Adipose tissue (tissue), 3 donors: Measurements from ENCODE around the gene RHBDL1. TPM values are rescaled to one million over a fixed set of nuclear protein-coding genes. Genes with fewer than 3 reads are reported as not detected.

Experiments
- H3K27ac ChIP-seq: one replicate; pipeline ENCODE4 v1.5.1; 2013; ENCODE audit warnings: low read depth, low read length
- WGBS, 3 donors: extraction: QIAGEN DNeasy Blood & Tissue Kit; methylation state at CpG; one replicate each; pipeline ENCODE4 v1.1.7; 2013; 5-methylcytosine and 5-hydroxymethylcytosine counted together
- polyA plus RNA-seq, 3 donors: library from polyadenylated mRNA; stranded (reverse); fragments of 200-250 nt; gene quantifications; one replicate each; pipeline ENCODE4 v1.2.3, GENCODE V29; 2013
- donor health status: healthy with polysubstance abuse.
- donor health status: Bipolar disorder and iron deficiency.
- donor health status: healthy.

RHBDL1 gene
- under 1 TPM in 2 of 3 donors, not detected in 1; 0.59 to 0.71 TPM for polyA plus RNA-seq

DNA sequence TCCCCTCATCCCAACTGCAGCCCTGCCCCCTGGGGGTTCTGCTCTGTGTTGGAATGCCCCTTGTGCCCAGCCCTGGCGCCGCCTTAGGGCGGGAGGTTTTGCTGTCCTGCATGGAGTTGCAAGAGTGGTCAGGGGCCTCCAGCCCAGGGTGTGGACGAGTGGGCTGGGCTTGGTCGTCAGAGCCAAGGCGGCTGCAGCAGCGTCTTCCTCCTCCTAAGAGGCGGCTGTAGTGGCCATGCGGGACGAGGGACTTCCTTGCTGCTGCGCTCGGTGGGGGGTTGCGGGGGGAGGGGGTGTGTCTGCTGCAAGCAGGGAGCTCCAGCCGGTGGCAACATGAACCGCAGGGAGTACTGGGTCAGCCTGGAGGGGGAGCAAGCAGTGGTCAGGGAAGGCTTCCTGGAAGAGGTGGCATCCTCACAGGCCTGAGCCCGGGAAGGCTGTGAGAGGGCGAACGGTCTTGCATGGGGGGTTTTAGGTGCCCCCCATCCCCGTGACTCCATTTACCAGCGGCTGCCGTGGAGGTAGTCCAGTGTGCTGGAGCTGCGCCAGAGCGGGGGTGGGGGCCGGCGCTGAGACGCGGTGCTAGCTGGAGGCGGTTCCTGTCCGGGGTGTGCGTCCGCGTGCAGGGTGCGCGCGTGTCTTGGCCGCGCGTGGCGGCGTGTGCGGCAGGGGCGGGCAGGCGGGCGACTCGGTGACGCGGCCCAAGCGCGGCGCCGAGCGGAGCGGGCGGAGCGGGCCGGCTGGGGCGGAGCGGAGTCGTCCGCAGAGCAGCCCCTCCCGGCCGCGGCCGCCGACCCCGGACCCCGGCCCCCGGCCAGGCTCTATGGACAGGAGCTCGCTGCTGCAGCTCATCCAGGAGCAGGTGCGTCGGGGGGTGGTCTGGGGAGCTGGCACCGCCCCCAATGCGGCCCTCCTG, at the start of gene RHBDL1:
Gene RHBDL1 (plus strand): TSS at position 704 of the 916 bp plus-strand sequence. CDS start 120 bp downstream, at position 824.
- H3K27ac ChIP-seq, result no peak within 1 kb of the TSS
- WGBS, 3 donors, result 4 to 8% (median 7%) methylated on average over 58 to 73 of the region's 73 CpGs

DNA sequence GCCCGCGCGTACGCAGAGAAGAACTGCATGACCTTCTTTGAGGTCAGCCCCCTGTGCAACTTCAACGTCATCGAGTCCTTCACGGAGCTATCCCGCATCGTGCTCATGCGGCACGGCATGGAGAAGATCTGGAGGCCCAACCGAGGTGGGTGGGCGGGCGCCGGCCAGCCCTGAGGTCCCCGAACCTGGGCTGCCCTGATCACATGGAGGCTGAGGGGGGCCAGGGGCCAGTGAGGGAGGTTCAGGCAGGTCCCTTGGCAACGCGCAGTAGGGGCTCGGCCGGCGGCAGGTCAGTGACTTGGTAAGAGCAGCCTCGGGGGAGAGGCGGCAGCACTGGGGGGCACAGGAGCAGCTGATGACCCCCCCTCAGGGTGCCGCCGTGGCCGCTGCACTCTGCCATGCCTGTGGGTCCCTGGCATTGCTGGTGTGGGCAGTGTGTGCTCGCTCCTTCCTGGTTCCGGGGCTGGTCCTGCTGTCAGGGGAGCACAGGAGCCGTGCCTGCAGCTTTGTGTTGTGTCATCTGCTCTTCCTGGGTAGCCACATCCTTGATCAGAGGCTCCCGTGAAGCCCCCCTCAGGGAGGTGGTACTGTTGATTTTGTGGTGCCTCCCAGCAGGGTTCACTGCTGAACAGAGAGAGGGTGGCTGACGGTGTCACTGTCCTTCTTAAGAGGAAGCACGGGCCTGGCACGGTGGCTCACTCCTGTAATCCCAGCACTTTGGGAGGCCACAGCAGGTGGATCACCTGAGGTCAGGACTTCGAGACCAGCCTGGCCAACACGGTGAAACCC, 49.3 kb upstream of the RHBDL1 start:
- H3K27ac ChIP-seq, result no peak overlapping the region
- 91 to 97% (median 93%) methylated on average over 35 of the region's 35 CpGs for WGBS, 3 donors

DNA sequence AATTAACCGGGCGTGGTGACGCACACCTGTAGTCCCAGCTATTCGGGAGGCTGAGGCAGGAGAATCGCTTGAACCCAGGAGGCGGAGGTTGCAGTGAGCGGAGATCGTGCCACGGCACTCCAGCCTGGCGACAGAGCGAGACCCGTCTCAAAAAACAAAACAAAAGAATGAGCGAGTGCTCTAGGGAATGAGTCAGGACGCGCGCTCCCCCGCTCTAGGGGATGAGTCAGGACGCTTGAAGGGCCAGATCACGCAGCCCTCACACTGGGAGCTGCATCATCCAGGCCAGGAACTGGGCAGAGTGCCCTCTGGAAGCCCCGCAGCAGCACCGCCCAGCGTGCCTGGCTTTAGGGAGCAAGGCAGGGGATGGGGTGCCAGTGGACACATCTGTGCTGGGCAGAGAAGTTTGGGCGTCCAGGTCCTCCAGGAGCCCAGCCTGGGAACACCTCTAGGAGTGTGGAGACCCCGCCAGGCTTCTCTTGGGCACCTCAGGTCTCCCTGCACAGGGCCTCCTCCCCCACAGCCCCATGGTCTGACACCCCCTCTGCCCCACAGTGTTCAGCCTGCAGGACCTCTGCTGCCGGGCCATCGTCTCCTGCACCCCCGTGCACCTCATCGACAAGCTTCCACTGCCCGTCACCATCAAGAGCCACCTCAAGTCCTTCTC, 48.6 kb upstream of the RHBDL1 start:
- WGBS, 3 donors, result 84 to 93% (median 90%) methylated on average over 29 of the region's 29 CpGs
- H3K27ac ChIP-seq, result no peak overlapping the region

DNA sequence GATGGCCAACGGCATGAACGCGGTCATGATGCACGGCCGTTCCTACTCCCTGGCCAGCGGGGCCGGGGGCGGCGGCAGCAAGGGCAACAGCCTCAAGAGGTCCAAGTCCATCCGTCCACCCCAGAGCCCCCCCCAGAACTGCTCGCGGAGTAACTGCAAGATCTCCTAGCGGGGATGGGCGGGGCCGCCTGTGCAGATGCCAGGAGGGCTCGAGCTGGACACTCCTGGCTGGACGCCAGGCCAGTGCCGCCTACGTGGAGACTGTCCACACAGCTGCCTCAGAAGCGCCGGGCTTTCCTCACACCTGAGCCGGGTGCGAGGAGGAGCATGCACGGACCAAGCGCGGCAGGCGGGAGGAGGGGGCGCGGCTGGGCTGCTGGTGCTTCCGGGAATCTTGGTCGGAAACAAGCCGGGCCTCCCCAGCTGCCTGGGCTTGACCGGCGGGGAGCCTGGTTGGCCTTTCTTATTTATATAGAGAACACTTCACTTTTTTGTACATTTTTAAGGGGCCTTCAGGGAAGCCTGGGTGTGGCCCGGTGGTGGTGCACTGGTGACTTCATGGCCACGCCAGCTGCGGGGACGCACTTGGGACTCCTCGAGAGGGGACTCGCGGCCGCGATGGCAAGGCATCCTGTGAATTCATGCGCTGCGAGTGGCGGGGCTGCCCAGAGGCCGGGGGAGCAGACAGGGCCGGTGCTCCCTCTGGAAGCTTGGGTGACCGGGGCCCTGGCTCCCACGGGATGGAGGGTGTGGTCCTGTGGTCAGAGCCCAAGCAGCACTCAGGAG, 47.8 kb upstream of the RHBDL1 start:
- WGBS, 3 donors, result 82 to 89% (median 84%) methylated on average over 50 of the region's 50 CpGs
- no peak overlapping the region for H3K27ac ChIP-seq

DNA sequence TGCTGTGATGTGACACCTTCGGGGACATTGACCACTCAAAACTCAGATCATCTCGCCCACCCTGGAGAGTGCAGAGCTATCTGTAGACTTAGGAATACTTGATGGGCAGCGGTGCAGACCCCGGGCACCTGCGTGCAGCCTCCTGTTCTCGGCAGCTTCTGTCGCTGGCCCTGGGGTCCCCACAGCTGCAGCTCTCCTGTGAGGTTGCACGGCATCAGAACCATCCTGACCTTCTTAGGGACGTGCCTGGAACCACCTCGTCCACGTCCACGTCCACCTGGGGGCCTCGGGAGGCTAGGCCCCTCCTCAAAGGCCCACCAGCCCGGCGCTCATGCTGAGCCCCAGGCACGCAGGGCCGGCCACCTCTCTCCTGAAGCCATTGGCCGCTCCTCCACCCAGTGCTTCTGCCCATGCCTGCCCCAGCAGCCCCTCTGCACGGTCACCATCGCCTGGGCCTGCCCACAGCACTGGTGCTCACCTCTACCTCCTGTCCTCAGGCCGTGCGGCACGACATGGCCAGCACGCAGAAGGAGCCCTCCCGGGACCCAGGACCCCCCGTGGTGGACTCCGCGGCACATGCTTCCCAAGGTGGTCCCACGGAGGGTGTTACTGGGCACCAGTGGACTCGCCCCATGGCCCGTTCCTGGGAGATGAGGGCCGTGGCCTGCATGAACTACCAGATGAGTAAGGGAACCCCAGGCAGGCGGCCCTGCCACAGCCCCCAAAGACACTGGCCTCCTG, 47.0 kb upstream of the RHBDL1 start:
- 93 to 94% (median 94%) methylated on average over 33 of the region's 33 CpGs for WGBS, 3 donors
- H3K27ac ChIP-seq, result no peak overlapping the region

- 71 to 75% (median 75%) methylated on average over 29 of the region's 29 CpGs for WGBS, 3 donors
- no peak overlapping the region for H3K27ac ChIP-seq
Measured at GRCh38 chr16:629185-629832, 46.2 kb upstream of the RHBDL1 start.

DNA sequence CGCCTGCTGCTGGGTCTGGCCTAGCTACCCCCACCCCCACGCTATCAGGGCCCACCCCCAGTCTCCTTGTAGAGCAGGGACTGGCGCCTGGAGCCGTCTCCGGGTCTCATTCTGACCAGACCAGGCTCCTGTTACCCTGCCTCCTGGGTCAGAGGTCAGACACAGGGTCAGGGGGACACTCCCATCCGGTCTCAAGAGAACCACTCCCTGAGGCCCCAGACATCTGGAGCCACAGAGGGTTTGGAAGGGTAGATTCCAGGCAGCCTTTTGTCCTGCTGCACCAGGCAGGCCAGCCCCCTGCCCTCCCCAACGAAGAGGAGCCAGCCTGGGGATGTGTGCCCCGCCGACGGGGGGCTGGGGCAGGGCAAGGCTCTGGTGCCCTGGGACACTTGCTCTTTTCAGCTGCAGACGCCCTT, 45.6 kb upstream of the RHBDL1 start:
- WGBS, 3 donors, result 40 to 65% (median 48%) methylated on average over 11 of the region's 11 CpGs
- H3K27ac ChIP-seq, result no peak overlapping the region

DNA sequence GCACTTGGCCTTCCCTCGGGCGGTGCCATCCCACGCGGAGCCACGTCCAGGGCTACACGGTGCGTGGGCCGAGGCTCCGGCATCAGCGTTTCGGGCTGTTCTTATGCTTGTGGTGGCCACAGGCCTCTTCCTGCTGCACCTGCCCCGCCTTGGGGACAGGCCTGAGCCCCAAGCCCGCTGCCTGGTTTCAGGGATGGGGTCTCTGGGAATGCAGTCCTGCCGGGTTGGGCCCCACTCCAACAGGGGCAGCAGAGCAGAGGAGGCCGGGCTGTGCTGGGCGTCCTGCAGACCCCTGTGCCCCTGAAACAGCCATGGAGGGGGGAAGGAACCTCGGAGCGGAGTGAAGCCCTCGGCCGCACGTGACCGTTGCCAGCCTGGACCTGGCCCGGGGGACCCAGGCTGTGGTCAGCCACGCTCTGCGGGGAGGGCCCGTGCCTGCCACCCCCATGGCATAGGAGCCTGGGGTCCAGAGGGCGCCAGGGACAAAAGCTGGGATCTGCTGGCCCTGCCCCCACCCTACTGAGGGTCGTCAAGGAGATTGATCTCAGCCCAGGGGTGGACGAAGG, 45.1 kb upstream of the RHBDL1 start:
- H3K27ac ChIP-seq, result no peak overlapping the region

DNA sequence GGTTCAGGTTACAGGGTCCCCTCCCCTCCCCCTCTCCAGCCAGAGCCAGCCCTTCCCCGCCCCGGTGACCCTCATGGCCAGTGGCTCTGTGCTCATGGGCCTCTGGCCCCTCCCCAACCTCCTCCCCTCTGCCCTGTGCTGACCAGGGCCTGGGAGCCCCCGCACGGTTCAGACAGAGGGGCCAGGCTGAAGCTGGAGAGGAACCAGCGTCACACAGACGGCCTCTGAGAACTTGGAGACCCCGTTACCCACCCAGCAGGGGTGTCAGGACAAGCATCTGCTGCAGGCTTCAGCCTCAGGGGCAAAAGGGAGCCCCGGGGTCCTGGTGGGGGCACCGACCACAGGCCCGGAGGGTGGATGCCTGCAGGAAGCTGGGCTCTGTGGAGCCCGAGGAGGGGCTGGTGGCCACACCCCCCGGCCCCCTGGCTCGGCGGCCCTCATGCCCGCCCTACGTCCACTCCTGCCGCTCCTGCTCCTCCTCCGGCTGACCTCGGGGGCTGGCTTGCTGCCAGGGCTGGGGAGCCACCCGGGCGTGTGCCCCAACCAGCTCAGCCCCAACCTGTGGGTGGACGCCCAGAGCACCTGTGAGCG, 44.6 kb upstream of the RHBDL1 start, which contains the start of gene WFIKKN1:
Gene WFIKKN1 (plus strand): TSS at position 171 of the 591 bp plus-strand sequence. CDS start 269 bp downstream, at position 440.
- no peak within 1 kb of the TSS for H3K27ac ChIP-seq
- 1 to 6% (median 3%) methylated on average over 15 to 23 of the region's 23 CpGs for WGBS, 3 donors

More for the DNA sequence above, 45.1 kb upstream of the RHBDL1 start:
- WGBS, 3 donors, result 31 to 61% (median 32%) methylated on average over 28 to 29 of the region's 29 CpGs

DNA sequence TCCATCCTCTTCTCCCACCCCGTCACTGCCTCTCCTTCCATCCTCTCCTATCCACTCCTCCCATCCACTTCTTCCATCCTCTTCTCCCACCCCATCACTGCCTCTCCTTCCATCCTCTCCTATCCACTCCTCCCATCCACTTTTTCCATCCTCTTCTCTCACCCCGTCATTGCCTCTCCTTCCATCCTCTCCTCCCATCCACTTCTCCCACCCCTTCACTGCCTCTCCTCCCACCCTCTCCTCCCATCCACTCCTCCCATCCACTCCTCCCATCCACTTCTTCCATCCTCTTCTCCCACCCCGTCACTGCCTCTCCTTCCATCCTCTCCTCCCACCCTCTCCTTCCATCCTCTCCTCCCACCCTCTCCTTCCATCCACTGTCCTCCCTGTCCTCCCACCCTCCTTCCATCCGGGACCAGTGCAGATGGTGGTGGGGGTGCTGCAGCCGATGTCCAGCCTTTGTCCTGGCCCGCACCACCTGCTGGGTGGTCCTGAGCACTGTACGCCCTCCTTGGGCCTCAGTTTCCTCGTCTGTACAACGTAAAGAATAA, 43.6 kb upstream of the RHBDL1 start:
- 57 to 65% (median 57%) methylated on average over 9 of the region's 9 CpGs for WGBS, 3 donors
- no peak overlapping the region for H3K27ac ChIP-seq

DNA sequence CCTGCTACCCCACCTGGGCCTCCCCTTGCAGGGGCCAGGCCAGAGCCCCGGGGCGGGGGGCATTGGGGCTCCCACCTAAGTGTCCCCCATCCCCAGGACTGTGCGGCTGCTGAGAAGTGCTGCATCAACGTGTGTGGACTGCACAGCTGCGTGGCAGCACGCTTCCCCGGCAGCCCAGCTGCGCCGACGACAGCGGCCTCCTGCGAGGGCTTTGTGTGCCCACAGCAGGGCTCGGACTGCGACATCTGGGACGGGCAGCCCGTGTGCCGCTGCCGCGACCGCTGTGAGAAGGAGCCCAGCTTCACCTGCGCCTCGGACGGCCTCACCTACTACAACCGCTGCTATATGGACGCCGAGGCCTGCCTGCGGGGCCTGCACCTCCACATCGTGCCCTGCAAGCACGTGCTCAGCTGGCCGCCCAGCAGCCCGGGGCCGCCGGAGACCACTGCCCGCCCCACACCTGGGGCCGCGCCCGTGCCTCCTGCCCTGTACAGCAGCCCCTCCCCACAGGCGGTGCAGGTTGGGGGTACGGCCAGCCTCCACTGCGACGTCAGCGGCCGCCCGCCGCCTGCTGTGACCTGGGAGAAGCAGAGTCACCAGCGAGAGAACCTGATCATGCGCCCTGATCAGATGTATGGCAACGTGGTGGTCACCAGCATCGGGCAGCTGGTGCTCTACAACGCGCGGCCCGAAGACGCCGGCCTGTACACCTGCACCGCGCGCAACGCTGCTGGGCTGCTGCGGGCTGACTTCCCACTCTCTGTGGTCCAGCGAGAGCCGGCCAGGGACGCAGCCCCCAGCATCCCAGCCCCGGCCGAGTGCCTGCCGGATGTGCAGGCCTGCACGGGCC, 42.8 kb upstream of the RHBDL1 start:
- 93 to 95% (median 93%) methylated on average over 63 to 67 of the region's 67 CpGs for WGBS, 3 donors
- no peak overlapping the region for H3K27ac ChIP-seq

- H3K27ac ChIP-seq, result no peak overlapping the region
Measured at GRCh38 chr16:633336-634050, 42.0 kb upstream of the RHBDL1 start.

GRCh38 chr16:634051-634670, 41.3 kb upstream of the RHBDL1 start:
- no peak overlapping the region for H3K27ac ChIP-seq
- WGBS, 3 donors, result 88 to 92% (median 89%) methylated on average over 22 of the region's 22 CpGs

More at GRCh38 chr16:633336-634050, 42.0 kb upstream of the RHBDL1 start:
- 96 to 97% (median 96%) methylated on average over 62 to 74 of the region's 74 CpGs for WGBS, 3 donors

- no peak overlapping the region for H3K27ac ChIP-seq
- WGBS, 3 donors, result 78 to 84% (median 84%) methylated on average over 7 of the region's 7 CpGs
Measured at GRCh38 chr16:634996-635395, 40.5 kb upstream of the RHBDL1 start.
